ENCODE results near the gene EFCAB12.

DNA sequence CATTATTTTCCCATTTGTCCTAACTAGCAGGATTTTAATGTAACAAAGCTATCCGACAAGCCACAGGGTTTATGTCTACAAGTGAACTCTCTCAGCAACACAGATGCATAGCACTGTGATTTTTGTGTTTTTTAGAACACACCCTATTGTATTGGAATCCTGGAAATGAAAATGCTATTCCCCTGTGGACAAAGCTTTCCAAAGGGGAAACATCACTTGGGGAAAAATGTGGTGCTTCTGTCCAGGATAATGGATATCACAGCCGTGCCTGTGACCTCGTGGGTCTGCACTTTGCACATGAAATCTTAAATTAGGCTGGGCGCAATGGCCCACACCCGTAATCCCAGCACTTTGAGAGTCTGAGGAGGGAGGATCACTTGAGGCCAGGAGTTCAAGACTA lies 60.6 kb downstream of the EFCAB12 start:
- TF ChIP-seq, protein P1, sequence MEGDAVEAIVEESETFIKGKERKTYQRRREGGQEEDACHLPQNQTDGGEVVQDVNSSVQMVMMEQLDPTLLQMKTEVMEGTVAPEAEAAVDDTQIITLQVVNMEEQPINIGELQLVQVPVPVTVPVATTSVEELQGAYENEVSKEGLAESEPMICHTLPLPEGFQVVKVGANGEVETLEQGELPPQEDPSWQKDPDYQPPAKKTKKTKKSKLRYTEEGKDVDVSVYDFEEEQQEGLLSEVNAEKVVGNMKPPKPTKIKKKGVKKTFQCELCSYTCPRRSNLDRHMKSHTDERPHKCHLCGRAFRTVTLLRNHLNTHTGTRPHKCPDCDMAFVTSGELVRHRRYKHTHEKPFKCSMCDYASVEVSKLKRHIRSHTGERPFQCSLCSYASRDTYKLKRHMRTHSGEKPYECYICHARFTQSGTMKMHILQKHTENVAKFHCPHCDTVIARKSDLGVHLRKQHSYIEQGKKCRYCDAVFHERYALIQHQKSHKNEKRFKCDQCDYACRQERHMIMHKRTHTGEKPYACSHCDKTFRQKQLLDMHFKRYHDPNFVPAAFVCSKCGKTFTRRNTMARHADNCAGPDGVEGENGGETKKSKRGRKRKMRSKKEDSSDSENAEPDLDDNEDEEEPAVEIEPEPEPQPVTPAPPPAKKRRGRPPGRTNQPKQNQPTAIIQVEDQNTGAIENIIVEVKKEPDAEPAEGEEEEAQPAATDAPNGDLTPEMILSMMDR (IDR thresholded peaks at IDR 0.05; ENCODE audit: control extremely low read depth in 1 of 3, insufficient read depth in 1 of 3, low read depth in 1 of 3, low read length in 3 of 3) = no peak
- TF ChIP-seq HDAC6 (IDR thresholded peaks at IDR 0.05; ENCODE audit: low read depth, low read length) (no peak), POU5F1 (IDR thresholded peaks at IDR 0.05; ENCODE audit: low read depth, low read length) (no peak), RAD21 (IDR thresholded peaks at IDR 0.05 in 1 of 2, conservative IDR thresholded peaks at IDR 0.05 in 1 of 2; ENCODE audit: low read depth in 2 of 2, low read length in 2 of 2) (no peak), CHD2 (IDR thresholded peaks at IDR 0.05; ENCODE audit: low read length) (no peak), POLR2A (IDR thresholded peaks at IDR 0.05; ENCODE audit: control extremely low read depth in 1 of 2, low read depth in 2 of 2, low read length in 2 of 2) (no peak), EP300 (IDR thresholded peaks at IDR 0.05; ENCODE audit: borderline replicate concordance in 1 of 2, low read depth in 2 of 2, low read length in 2 of 2) (no peak), RFX5 (IDR thresholded peaks at IDR 0.05; ENCODE audit: borderline replicate concordance, low read depth, low read length) (no peak), EGR1 (IDR thresholded peaks at IDR 0.05; ENCODE audit: borderline replicate concordance, low read depth, low read length) (no peak)
- TF ChIP-seq, protein P2, sequence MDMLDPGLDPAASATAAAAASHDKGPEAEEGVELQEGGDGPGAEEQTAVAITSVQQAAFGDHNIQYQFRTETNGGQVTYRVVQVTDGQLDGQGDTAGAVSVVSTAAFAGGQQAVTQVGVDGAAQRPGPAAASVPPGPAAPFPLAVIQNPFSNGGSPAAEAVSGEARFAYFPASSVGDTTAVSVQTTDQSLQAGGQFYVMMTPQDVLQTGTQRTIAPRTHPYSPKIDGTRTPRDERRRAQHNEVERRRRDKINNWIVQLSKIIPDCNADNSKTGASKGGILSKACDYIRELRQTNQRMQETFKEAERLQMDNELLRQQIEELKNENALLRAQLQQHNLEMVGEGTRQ (IDR thresholded peaks at IDR 0.05; ENCODE audit: low read length) = no peak

All from H1 (cell line).